ENCODE measurements around the gene PHF12. TPM values are rescaled to one million over a fixed set of nuclear protein-coding genes. Genes with fewer than 3 reads are reported as not detected.

Gene PHF12
- total and polyA plus RNA-seq, 2 of the 13 experiments (the other 11 are each of a cell fraction or from before 2014, with no cell fraction given): 9.8 to 17.1 TPM

DNA sequence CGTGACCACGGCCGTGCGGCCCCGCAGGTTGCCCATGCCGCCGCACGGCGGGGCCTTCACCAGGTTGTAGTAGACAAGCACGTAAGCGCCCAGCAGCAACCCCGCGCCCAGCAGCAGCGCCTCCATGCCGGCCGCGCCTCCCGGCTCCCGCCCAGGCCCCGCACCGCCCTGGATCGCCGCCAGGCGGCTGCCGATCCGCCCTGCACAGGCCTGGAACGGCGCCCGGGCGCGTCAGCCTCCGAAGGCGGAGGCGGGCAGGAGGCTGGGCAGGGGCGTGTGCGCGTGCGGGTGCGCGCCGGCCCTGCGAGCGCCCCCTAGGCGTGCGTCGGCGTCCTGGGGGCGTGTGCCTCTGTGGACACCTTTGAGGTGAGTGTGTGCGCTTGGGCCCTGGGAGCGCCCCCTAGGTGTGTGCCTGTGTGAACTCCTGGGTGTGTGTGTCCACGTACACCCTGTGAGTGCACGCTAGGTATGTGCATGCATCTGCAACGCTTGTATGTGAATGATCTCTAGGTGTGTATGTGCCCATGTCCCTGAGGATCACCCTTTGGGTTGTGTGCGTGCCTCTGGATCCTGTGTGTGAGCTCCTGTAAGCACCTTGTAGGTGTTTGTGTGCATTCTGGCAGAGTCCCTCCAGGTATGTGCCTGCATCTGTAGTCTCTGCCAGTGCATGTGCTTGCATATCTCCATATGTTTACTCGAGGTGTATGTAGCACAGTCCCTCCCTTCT, 48.3 kb downstream of the PHF12 start, which contains the start of gene DHRS13 (continued):
- TF ChIP-seq, protein P1, sequence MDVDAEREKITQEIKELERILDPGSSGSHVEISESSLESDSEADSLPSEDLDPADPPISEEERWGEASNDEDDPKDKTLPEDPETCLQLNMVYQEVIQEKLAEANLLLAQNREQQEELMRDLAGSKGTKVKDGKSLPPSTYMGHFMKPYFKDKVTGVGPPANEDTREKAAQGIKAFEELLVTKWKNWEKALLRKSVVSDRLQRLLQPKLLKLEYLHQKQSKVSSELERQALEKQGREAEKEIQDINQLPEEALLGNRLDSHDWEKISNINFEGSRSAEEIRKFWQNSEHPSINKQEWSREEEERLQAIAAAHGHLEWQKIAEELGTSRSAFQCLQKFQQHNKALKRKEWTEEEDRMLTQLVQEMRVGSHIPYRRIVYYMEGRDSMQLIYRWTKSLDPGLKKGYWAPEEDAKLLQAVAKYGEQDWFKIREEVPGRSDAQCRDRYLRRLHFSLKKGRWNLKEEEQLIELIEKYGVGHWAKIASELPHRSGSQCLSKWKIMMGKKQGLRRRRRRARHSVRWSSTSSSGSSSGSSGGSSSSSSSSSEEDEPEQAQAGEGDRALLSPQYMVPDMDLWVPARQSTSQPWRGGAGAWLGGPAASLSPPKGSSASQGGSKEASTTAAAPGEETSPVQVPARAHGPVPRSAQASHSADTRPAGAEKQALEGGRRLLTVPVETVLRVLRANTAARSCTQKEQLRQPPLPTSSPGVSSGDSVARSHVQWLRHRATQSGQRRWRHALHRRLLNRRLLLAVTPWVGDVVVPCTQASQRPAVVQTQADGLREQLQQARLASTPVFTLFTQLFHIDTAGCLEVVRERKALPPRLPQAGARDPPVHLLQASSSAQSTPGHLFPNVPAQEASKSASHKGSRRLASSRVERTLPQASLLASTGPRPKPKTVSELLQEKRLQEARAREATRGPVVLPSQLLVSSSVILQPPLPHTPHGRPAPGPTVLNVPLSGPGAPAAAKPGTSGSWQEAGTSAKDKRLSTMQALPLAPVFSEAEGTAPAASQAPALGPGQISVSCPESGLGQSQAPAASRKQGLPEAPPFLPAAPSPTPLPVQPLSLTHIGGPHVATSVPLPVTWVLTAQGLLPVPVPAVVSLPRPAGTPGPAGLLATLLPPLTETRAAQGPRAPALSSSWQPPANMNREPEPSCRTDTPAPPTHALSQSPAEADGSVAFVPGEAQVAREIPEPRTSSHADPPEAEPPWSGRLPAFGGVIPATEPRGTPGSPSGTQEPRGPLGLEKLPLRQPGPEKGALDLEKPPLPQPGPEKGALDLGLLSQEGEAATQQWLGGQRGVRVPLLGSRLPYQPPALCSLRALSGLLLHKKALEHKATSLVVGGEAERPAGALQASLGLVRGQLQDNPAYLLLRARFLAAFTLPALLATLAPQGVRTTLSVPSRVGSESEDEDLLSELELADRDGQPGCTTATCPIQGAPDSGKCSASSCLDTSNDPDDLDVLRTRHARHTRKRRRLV (CRISPR knock-in tag; IDR thresholded peaks at IDR 0.05): no peak
- TF ChIP-seq TGIF2 (CRISPR knock-in tag; IDR thresholded peaks at IDR 0.05) (peak; percentile 85), ZBTB3 (CRISPR knock-in tag; IDR thresholded peaks at IDR 0.05; ENCODE audit: borderline replicate concordance, low read depth) (no peak; the same call in 1 of the 2 replicates), RELA (CRISPR knock-in tag; IDR thresholded peaks at IDR 0.05) (no peak), ZNF567 (CRISPR knock-in tag; IDR thresholded peaks at IDR 0.05; ENCODE audit: borderline replicate concordance) (peak; percentile 93), ATF3 (CRISPR knock-in tag; IDR thresholded peaks at IDR 0.05) (no peak), XRCC5 (optimal IDR thresholded peaks at IDR 0.05; ENCODE audit: low read length) (peak; percentile 100), ZNF784 (CRISPR knock-in tag; IDR thresholded peaks at IDR 0.05; ENCODE audit: borderline replicate concordance) (peak; percentile 83), NCOR1 (IDR thresholded peaks at IDR 0.05; ENCODE audit: borderline replicate concordance, low read length) (no peak; the same call in 1 of the 2 replicates), DDIT3 (CRISPR knock-in tag; IDR thresholded peaks at IDR 0.05) (no peak)
- TF ChIP-seq, protein P2, sequence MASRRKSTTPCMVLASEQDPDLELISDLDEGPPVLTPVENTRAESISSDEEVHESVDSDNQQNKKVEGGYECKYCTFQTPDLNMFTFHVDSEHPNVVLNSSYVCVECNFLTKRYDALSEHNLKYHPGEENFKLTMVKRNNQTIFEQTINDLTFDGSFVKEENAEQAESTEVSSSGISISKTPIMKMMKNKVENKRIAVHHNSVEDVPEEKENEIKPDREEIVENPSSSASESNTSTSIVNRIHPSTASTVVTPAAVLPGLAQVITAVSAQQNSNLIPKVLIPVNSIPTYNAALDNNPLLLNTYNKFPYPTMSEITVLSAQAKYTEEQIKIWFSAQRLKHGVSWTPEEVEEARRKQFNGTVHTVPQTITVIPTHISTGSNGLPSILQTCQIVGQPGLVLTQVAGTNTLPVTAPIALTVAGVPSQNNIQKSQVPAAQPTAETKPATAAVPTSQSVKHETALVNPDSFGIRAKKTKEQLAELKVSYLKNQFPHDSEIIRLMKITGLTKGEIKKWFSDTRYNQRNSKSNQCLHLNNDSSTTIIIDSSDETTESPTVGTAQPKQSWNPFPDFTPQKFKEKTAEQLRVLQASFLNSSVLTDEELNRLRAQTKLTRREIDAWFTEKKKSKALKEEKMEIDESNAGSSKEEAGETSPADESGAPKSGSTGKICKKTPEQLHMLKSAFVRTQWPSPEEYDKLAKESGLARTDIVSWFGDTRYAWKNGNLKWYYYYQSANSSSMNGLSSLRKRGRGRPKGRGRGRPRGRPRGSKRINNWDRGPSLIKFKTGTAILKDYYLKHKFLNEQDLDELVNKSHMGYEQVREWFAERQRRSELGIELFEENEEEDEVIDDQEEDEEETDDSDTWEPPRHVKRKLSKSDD (CRISPR knock-in tag; IDR thresholded peaks at IDR 0.05; ENCODE audit: low read depth): peak; percentile 57; the same call in 1 of the 2 replicates
